ENCODE results near the gene FGL2.

Gene FGL2

GRCh38 chr7:77209479-77210139 lies 10.0 kb upstream of the FGL2 start:
- Histone ChIP-seq H3K4me1 (ENCODE audit: control insufficient read depth, insufficient read depth, low read length) (no peaks in the 10 kb centered on the region), H3K9me3 (ENCODE audit: control insufficient read depth, insufficient read depth, low read depth, low read length) (peaks cover 42% of the 10 kb centered on the region), H3K4me3 (ENCODE audit: low read depth, low read length) (no peak overlapping the region), H3K36me3 (ENCODE audit: control insufficient read depth, insufficient read depth, low read length) (no peaks in the 10 kb centered on the region), H3K27ac (ENCODE audit: low read depth, low read length) (no peak overlapping the region), H3K27me3 (ENCODE audit: control insufficient read depth, insufficient read depth, low read length) (no peaks in the 10 kb centered on the region), H3K9ac (ENCODE audit: low read length) (no peak overlapping the region)

DNA sequence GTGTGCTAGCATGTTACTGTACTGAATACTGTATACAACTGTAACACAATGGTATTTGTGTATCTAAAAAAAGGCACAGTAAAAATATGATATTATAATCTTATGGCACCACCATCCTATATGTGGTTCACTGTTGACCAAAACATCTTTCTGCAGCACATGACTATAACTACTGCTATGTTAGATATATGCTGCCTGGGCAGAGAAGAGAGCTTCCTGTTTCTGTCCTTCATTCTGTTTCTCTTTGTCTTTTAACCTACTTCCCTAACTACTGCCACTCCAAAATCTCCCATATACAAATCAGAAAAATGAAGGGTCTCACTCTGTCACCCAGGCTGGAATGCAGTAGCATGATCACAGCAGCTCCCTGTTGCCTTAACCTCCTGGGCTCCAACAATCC lies 8.8 kb upstream of the FGL2 start:
- no peak overlapping the region for H3K27ac ChIP-seq (ENCODE audit: low read depth, low read length)
- H3K36me3 ChIP-seq (ENCODE audit: control insufficient read depth, insufficient read depth, low read length): no peaks in the 10 kb centered on the region
- no peak overlapping the region for H3K4me3 ChIP-seq (ENCODE audit: low read depth, low read length)
- H3K4me1 ChIP-seq (ENCODE audit: control insufficient read depth, insufficient read depth, low read length): no peaks in the 10 kb centered on the region
- H3K27me3 ChIP-seq (ENCODE audit: control insufficient read depth, insufficient read depth, low read length): no peaks in the 10 kb centered on the region
- H3K9me3 ChIP-seq (ENCODE audit: control insufficient read depth, insufficient read depth, low read depth, low read length): peaks cover 42% of the 10 kb centered on the region
- H3K9ac ChIP-seq (ENCODE audit: low read length): no peak overlapping the region

GRCh38 chr7:77205706-77206105 lies 6.1 kb upstream of the FGL2 start:
- no peaks in the 10 kb centered on the region for H3K27me3 ChIP-seq (ENCODE audit: control insufficient read depth, insufficient read depth, low read length)
- H3K27ac ChIP-seq (ENCODE audit: low read depth, low read length): no peak overlapping the region
- no peaks in the 10 kb centered on the region for H3K36me3 ChIP-seq (ENCODE audit: control insufficient read depth, insufficient read depth, low read length)
- H3K4me1 ChIP-seq (ENCODE audit: control insufficient read depth, insufficient read depth, low read length): no peaks in the 10 kb centered on the region
- peaks cover 32% of the 10 kb centered on the region for H3K9me3 ChIP-seq (ENCODE audit: control insufficient read depth, insufficient read depth, low read depth, low read length)
- no peak overlapping the region for H3K9ac ChIP-seq (ENCODE audit: low read length)
- no peak overlapping the region for H3K4me3 ChIP-seq (ENCODE audit: low read depth, low read length)

DNA sequence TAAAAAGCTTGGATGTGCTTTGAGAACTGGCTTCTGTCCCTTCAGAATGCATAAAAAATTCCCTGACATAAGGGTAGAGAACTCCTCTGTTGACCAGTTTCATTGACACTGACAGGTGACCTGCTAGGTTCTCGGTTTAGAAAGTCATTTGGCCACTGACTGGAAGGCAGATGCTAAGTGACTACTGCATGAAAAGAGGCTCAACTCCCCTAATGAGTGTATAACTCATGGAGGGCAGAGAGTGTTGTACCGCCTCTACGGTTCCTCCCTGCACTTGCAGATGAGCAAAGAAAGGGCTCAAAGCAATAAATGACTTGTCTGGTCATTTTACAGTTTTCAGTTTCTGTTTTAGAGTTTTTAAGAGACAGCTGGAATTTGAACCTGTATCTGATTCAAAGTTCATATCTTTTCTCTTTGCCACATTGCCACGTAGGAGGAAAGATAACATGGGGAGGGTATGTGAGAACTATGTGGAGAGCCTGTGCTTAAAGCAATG lies 2.9 kb upstream of the FGL2 start:
- Histone ChIP-seq H3K27ac (ENCODE audit: low read depth, low read length) (no peak overlapping the region), H3K4me3 (ENCODE audit: low read depth, low read length) (no peak overlapping the region), H3K9me3 (ENCODE audit: control insufficient read depth, insufficient read depth, low read depth, low read length) (0 out of 2 replicates have a peak, but pooled peaks cover under 1% of the 10 kb centered on the region), H3K27me3 (ENCODE audit: control insufficient read depth, insufficient read depth, low read length) (no peaks in the 10 kb centered on the region), H3K36me3 (ENCODE audit: control insufficient read depth, insufficient read depth, low read length) (no peaks in the 10 kb centered on the region), H3K9ac (ENCODE audit: low read length) (no peak overlapping the region), H3K4me1 (ENCODE audit: control insufficient read depth, insufficient read depth, low read length) (peaks cover 4% of the 10 kb centered on the region; the same call in 1 of the 2 replicates)

GRCh38 chr7:77200542-77200941 lies 923 bp upstream of the FGL2 start:
- Histone ChIP-seq H3K36me3 (ENCODE audit: control insufficient read depth, insufficient read depth, low read length) (no peaks in the 10 kb centered on the region), H3K4me1 (ENCODE audit: control insufficient read depth, insufficient read depth, low read length) (peaks cover 4% of the 10 kb centered on the region; the same call in 1 of the 2 replicates), H3K27ac (ENCODE audit: low read depth, low read length) (no peak overlapping the region), H3K27me3 (ENCODE audit: control insufficient read depth, insufficient read depth, low read length) (no peaks in the 10 kb centered on the region), H3K4me3 (ENCODE audit: low read depth, low read length) (no peak overlapping the region), H3K9ac (ENCODE audit: low read length) (no peak overlapping the region), H3K9me3 (ENCODE audit: control insufficient read depth, insufficient read depth, low read depth, low read length) (no peaks in the 10 kb centered on the region)

GRCh38 chr7:77197141-77197540 lies 2.5 kb downstream of the FGL2 start:
- H3K4me3 ChIP-seq (ENCODE audit: low read depth, low read length): no peak overlapping the region
- no peaks in the 10 kb centered on the region for H3K27me3 ChIP-seq (ENCODE audit: control insufficient read depth, insufficient read depth, low read length)
- H3K4me1 ChIP-seq (ENCODE audit: control insufficient read depth, insufficient read depth, low read length): peaks cover 4% of the 10 kb centered on the region; the same call in 1 of the 2 replicates
- no peak overlapping the region for H3K27ac ChIP-seq (ENCODE audit: low read depth, low read length)
- no peak overlapping the region for H3K9ac ChIP-seq (ENCODE audit: low read length)
- no peaks in the 10 kb centered on the region for H3K9me3 ChIP-seq (ENCODE audit: control insufficient read depth, insufficient read depth, low read depth, low read length)
- H3K36me3 ChIP-seq (ENCODE audit: control insufficient read depth, insufficient read depth, low read length): no peaks in the 10 kb centered on the region

DNA sequence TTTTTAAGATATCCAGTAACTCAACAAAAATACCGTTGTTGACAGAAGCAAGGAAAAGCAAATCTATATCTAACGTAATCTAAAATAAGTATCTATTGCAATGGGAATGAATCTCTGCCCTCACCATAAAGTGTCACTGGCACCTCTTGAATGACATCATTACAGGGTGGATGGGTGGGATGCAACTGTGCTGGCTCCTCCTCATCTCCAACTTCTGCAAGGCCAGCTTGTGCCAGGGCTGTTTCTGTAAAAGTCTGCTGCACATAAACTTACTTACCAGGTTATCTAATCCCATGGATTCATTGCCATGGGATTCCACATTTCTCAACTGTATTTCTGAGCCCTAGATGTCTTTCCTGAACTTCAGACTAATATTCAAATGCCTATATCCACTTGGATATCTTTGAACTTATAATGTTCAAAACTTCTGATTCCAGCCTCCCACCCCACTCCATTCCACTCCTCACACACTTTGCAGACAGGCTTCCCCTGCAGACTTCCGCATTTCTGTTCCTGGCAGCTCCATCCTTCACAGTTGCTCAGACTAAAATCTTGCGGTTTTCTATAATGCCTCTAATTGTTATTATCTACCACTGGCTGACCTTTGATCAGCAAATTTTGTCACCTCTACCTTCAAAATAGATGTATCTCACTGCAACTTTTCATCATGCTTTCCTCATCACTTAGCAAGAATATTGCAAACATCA lies 10.7 kb downstream of the FGL2 start:
- Histone ChIP-seq H3K9ac (ENCODE audit: low read length) (no peak overlapping the region), H3K4me1 (ENCODE audit: control insufficient read depth, insufficient read depth, low read length) (no peaks in the 10 kb centered on the region), H3K27ac (ENCODE audit: low read depth, low read length) (no peak overlapping the region)

GRCh38 chr7:77185866-77186265 lies 13.8 kb downstream of the FGL2 start:
- Histone ChIP-seq H3K4me1 (ENCODE audit: control insufficient read depth, insufficient read depth, low read length) (no peaks in the 10 kb centered on the region), H3K36me3 (ENCODE audit: control insufficient read depth, insufficient read depth, low read length) (no peaks in the 10 kb centered on the region), H3K9me3 (ENCODE audit: control insufficient read depth, insufficient read depth, low read depth, low read length) (no peaks in the 10 kb centered on the region), H3K27ac (ENCODE audit: low read depth, low read length) (no peak overlapping the region), H3K4me3 (ENCODE audit: low read depth, low read length) (no peak overlapping the region), H3K9ac (ENCODE audit: low read length) (no peak overlapping the region), H3K27me3 (ENCODE audit: control insufficient read depth, insufficient read depth, low read length) (no peaks in the 10 kb centered on the region)

More for the DNA sequence above, 10.7 kb downstream of the FGL2 start:
- H3K27me3 ChIP-seq (ENCODE audit: control insufficient read depth, insufficient read depth, low read length): no peaks in the 10 kb centered on the region
- H3K9me3 ChIP-seq (ENCODE audit: control insufficient read depth, insufficient read depth, low read depth, low read length): no peaks in the 10 kb centered on the region
- no peaks in the 10 kb centered on the region for H3K36me3 ChIP-seq (ENCODE audit: control insufficient read depth, insufficient read depth, low read length)
- no peak overlapping the region for H3K4me3 ChIP-seq (ENCODE audit: low read depth, low read length)

- H3K36me3 ChIP-seq (ENCODE audit: control insufficient read depth, insufficient read depth, low read length): no peaks in the 10 kb centered on the region
- no peak overlapping the region for H3K27ac ChIP-seq (ENCODE audit: low read depth, low read length)
- H3K4me3 ChIP-seq (ENCODE audit: low read depth, low read length): no peak overlapping the region
- no peaks in the 10 kb centered on the region for H3K9me3 ChIP-seq (ENCODE audit: control insufficient read depth, insufficient read depth, low read depth, low read length)
- no peaks in the 10 kb centered on the region for H3K27me3 ChIP-seq (ENCODE audit: control insufficient read depth, insufficient read depth, low read length)
- no peak overlapping the region for H3K9ac ChIP-seq (ENCODE audit: low read length)
- H3K4me1 ChIP-seq (ENCODE audit: control insufficient read depth, insufficient read depth, low read length): no peaks in the 10 kb centered on the region
Measured at GRCh38 chr7:77184990-77185389, 14.6 kb downstream of the FGL2 start.

- no peaks in the 10 kb centered on the region for H3K36me3 ChIP-seq (ENCODE audit: control insufficient read depth, insufficient read depth, low read length)
- no peaks in the 10 kb centered on the region for H3K27me3 ChIP-seq (ENCODE audit: control insufficient read depth, insufficient read depth, low read length)
- no peak overlapping the region for H3K27ac ChIP-seq (ENCODE audit: low read depth, low read length)
- no peak overlapping the region for H3K9ac ChIP-seq (ENCODE audit: low read length)
- no peaks in the 10 kb centered on the region for H3K4me1 ChIP-seq (ENCODE audit: control insufficient read depth, insufficient read depth, low read length)
- H3K4me3 ChIP-seq (ENCODE audit: low read depth, low read length): no peak overlapping the region
- no peaks in the 10 kb centered on the region for H3K9me3 ChIP-seq (ENCODE audit: control insufficient read depth, insufficient read depth, low read depth, low read length)
Measured at GRCh38 chr7:77184463-77184862, 15.2 kb downstream of the FGL2 start.

DNA sequence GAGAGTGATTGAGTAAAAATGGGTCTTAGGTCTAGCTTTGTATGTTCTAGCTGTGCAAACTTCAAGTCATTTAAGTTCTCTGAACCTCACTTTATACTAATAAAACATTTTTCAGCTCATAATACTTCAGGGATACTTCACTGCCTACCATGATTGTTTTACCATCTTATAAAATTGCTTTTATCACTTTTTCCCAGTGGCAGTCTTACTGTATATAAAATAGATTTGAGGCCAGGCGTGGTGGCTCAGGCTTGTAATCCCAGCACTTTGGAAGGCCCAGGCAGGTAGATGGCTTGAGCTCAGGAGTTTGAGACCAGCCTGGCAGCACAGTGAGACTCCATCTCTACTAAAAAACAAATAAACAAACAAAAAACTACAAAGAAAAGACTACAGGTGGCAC lies 17.4 kb downstream of the FGL2 start:
- no peaks in the 10 kb centered on the region for H3K4me1 ChIP-seq (ENCODE audit: control insufficient read depth, insufficient read depth, low read length)
- H3K9me3 ChIP-seq (ENCODE audit: control insufficient read depth, insufficient read depth, low read depth, low read length): no peaks in the 10 kb centered on the region
- no peaks in the 10 kb centered on the region for H3K27me3 ChIP-seq (ENCODE audit: control insufficient read depth, insufficient read depth, low read length)
- H3K36me3 ChIP-seq (ENCODE audit: control insufficient read depth, insufficient read depth, low read length): no peaks in the 10 kb centered on the region
- no peak overlapping the region for H3K27ac ChIP-seq (ENCODE audit: low read depth, low read length)
- no peak overlapping the region for H3K9ac ChIP-seq (ENCODE audit: low read length)
- H3K4me3 ChIP-seq (ENCODE audit: low read depth, low read length): no peak overlapping the region
